Right lobe of liver (tissue), 4 donors: ENCODE results near the gene POLQ.

Experiments used
- CTCF ChIP-seq, 4 donors: fragments of 200-600 bp in 3 of 4; fragments of 450-650 bp in 1 of 4; IDR thresholded peaks; one replicate each; pipeline versions ENCODE4 v1.5.1 to v1.8.0; 2016 to 2022; ENCODE audit warnings: antibody characterized with exemption in 4 of 4, mild to moderate bottlenecking in 2 of 4
- POLR2A ChIP-seq: fragments of 450-650 bp; IDR thresholded peaks from one replicate; pipeline ENCODE4 v1.6.1; 2017; ENCODE audit warnings: antibody characterized with exemption, mild to moderate bottlenecking
- donor health status: DM: no; HTN: no; CAD: no.
- donor health status: DM: no; HTN: no; CAD: no.
- donor health status: DM: no; HTN: yes; CAD: no.

- TF ChIP-seq POLR2A (no peak), CTCF (IDR thresholded peaks at IDR 0.05) (no peak)
Observed at GRCh38 chr3:121493431-121493830, 52.4 kb downstream of the POLQ start.
